H4 (cell line): Measurements from ENCODE around the gene FFAR3. TPM values are rescaled to one million over a fixed set of nuclear protein-coding genes. Genes with fewer than 3 reads are reported as not detected.

ENCODE experiments used
- DNase-seq: peaks from one replicate; pipeline ENCODE4 v3.0.0-alpha.2; 2015; ENCODE audit warnings: low spot score
- total RNA-seq: library from RNA; depleted of rRNA; stranded (reverse); fragments of >200 nt; shearing (Covaris generic); gene quantifications from 2 replicates; pipeline ENCODE4 v1.2.3, GENCODE V29; 2014; rRNA removed

Gene FFAR3
- total RNA-seq: 0.21 TPM in 1 of 2 replicates, not detected in the other

GRCh38 chr19:35357867-35358573, at the start of gene FFAR3:
Gene FFAR3 (plus strand): TSS chr19:35358460. CDS start chr19:35358891, 431 bp downstream.
- peak; percentile 56 for DNase-seq

- DNase-seq: no peak
Observed at GRCh38 chr19:35308910-35309309, 49.4 kb upstream of the FFAR3 start.

- DNase-seq: peak; percentile 84
Observed at GRCh38 chr19:35309481-35310279, 48.6 kb upstream of the FFAR3 start.

- DNase-seq: no peak
Observed at GRCh38 chr19:35310331-35310730, 47.9 kb upstream of the FFAR3 start.

GRCh38 chr19:35310811-35311465, 47.3 kb upstream of the FFAR3 start:
- DNase-seq: no peak

GRCh38 chr19:35311901-35312665, 46.2 kb upstream of the FFAR3 start:
- DNase-seq: no peak

GRCh38 chr19:35313587-35313986, 44.7 kb upstream of the FFAR3 start:
- DNase-seq: peak; percentile 61

GRCh38 chr19:35314031-35314430, 44.2 kb upstream of the FFAR3 start:
- no peak for DNase-seq

GRCh38 chr19:35314858-35315470, 43.3 kb upstream of the FFAR3 start:
- DNase-seq: no peak

- DNase-seq: no peak
Observed at GRCh38 chr19:35315883-35316282, 42.4 kb upstream of the FFAR3 start.

- no peak for DNase-seq
Observed at GRCh38 chr19:35316560-35316959, 41.7 kb upstream of the FFAR3 start.

- no peak for DNase-seq
Observed at GRCh38 chr19:35317464-35318043, 40.7 kb upstream of the FFAR3 start.

GRCh38 chr19:35318679-35319448, 39.4 kb upstream of the FFAR3 start:
- peak; percentile 99 for DNase-seq

- DNase-seq: no peak
Observed at GRCh38 chr19:35320065-35320713, 38.1 kb upstream of the FFAR3 start.

- DNase-seq: no peak
Observed at GRCh38 chr19:35321291-35321690, 37.0 kb upstream of the FFAR3 start.

- DNase-seq: no peak
Observed at GRCh38 chr19:35322014-35322413, 36.2 kb upstream of the FFAR3 start.

GRCh38 chr19:35327642-35328041, 30.6 kb upstream of the FFAR3 start:
- no peak for DNase-seq

GRCh38 chr19:35328851-35329285, 29.4 kb upstream of the FFAR3 start, which contains the start of gene CD22:
Gene CD22 (plus strand): TSS chr19:35329187. CDS start chr19:35332041, 2,854 bp downstream.
- no peak for DNase-seq

- no peak for DNase-seq
Observed at GRCh38 chr19:35329323-35329722, 28.9 kb upstream of the FFAR3 start.
